Activated gamma-delta T cell treated with anti-CD3 and anti-CD28 coated beads, Interleukin-2, amount 50 U/mL, for 16 hours (primary cell): ENCODE data around the gene TLL1.

ENCODE experiments used
- DNase-seq: peaks from one replicate; pipeline ENCODE4 v3.0.0-alpha.2; 2020; ENCODE audit warnings: low read depth

TLL1 gene

GRCh38 chr4:165971933-165972332 is 98.9 kb downstream of the TLL1 start:
- DNase-seq, result no peak

- DNase-seq, result no peak
Measured at GRCh38 chr4:165972747-165973146, 99.7 kb downstream of the TLL1 start.

DNA sequence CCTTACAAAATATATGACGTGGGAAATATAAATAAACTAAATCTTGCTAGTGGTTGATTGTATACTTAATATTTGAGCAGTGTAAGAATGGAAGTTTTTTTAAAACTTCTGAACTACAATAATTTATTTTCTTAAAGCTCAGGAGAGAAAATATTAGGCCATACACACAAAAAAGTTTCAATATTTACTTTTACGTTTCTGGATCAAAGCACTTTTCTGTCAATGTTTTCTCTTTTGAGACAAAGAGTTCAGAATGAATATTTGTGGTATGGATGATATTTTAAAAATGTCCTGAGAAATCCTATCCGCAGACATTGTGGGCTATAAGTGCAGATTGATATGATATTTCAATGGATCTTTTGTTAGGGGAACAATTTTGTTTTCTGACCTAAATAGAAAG is 109.9 kb downstream of the TLL1 start:
- DNase-seq, result no peak

DNA sequence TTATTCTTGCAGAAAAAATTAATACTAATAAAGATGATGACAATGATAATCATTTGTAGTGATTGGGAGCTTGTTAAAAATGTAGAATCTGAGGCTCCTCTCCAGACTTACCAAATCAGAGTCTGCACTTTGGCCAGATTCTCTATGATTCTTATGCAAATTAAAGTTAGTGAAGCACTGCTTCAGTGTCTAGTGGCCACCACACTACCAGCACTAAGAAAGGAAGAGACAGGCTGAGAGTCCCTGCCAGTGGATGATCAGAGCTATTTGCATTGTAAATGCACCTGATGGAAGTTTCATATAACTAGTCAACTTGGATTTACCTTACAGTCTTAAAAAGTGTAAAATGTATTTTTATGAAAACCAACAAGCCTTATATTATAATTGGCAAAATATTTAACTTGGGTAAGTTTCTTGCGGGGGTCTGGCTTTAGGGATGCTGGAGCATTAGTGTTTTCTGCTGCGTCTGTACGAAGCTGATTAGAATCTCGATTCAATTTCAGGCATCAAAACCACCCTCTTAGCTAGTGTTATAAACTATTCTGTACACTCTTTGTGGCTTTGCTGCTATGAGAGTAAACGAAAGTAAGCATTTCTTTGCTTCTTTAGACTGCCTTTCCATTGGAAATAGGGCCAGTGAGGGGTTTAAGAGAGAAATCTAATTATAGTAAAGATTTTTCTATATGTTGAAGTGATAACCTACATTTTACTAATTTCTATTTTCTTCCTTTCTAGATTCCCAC is 114.1 kb downstream of the TLL1 start:
- DNase-seq, result no peak

DNA sequence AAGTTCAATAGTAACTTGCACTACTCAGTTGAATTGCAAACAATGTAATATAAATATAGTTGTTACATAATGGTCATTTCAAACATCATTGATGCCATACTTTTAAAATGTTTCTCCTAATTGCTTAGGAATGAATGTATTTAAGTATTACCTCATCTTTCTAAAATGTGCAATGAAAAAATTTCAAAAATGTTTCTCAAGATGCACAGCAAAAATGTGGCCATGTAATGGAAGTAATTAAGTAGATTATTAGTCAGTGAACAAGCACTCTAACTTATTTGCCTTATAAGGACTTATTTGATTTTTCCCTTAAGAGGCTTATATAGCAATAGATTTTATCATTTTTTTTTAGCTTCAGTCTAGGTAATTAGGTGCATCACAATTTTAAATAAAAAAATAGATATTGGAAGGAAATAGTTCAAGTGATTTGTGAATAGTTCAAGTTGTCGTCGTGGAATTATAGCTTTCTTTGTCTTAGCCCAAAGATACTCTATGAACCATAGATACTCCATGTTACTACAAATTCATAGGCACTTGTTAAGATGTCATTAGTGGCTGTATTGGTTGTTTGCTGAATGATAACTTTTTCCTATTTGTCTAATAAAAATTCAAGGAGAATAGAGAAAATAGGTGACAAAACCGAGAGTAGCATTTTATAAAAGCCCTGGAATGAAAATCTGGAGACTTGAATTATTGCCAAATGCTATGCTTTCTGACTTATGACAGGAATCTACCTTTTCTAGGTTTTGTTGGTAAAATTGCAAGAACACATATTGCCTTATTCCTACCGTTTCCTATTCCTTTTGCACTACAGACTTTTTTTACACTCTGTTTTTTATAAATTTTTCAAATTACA is 118.5 kb downstream of the TLL1 start:
- DNase-seq, result no peak

DNA sequence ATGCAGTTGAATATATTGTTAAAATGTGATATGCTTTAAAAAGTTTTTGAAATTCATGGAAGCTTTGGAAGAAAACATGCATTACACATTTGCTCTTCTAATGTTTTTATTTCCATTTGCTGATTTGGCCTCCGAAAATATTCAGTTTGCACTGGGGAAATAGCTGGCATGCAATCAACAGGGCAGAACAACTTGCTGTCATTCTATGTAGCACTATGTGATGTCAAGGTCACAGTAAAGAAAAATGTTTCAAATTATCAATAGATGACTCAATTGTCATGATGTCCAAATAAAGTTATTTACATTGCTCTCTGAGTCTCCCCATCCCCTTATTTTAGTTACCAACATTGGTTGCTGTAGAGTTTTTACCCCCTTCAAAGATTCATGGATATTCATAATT is 119.2 kb downstream of the TLL1 start:
- no peak for DNase-seq

GRCh38 chr4:165994701-165995100 is 121.7 kb downstream of the TLL1 start:
- no peak for DNase-seq

DNA sequence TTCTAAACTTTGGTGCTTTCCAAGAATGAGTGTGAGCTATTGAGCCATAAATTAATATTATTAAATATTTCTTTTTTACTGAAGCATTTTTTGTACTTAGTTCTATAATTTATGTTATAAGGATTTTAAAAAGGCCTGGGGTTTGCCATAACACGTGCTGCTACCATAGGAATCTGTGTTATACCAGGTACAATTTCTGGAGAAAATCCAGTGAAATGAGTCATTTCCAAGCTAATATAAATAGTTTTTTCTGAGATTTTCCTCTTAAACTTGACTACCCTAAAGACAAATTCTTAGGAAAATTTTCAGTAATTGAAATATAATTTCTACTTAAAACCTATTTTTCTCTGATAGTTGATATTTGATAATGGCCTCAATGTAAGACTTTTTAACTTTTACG is 130.8 kb downstream of the TLL1 start:
- no peak for DNase-seq

DNA sequence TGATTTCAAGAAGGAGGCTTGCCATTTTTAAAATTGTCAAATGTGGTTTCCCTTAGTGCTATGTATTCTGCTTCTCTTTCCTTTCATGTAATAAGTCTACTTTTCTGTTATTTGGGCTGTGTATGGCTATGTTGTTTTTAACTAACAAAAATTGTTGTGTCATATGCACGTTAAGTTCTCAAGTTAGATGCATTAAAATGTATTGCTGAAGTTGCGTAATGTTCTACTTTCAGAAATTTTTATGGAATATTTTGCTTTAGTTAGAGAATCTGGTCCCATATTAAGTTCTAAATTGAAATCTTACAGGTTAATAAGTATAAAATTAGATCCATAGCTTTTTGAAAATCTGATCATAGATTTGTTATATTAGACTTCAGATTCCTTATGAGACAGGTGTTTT is 133.2 kb downstream of the TLL1 start:
- DNase-seq, result no peak

- DNase-seq, result no peak
Measured at GRCh38 chr4:166008510-166008909, 135.5 kb downstream of the TLL1 start.

- DNase-seq, result no peak
Measured at GRCh38 chr4:166012129-166013030, 139.3 kb downstream of the TLL1 start.

DNA sequence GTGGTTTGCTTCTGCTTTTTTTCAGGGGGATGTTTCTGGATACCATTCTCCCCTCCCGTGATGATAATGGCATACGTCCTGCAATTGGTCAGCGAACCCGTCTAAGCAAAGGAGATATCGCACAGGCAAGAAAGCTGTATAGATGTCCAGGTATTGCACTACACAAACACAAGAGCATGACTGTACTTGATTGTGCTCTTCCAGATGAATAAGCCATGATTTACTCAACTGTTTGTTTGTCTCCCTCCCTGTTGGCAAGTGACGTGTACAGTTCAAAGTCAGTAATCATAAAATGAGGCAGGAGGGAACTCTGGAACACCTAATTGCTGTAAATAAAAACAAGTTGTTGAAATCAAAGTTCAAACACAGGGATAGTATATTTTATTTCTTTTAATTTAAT is 141.4 kb downstream of the TLL1 start:
- DNase-seq, result no peak

- no peak for DNase-seq
Measured at GRCh38 chr4:166017804-166018203, 144.8 kb downstream of the TLL1 start.

DNA sequence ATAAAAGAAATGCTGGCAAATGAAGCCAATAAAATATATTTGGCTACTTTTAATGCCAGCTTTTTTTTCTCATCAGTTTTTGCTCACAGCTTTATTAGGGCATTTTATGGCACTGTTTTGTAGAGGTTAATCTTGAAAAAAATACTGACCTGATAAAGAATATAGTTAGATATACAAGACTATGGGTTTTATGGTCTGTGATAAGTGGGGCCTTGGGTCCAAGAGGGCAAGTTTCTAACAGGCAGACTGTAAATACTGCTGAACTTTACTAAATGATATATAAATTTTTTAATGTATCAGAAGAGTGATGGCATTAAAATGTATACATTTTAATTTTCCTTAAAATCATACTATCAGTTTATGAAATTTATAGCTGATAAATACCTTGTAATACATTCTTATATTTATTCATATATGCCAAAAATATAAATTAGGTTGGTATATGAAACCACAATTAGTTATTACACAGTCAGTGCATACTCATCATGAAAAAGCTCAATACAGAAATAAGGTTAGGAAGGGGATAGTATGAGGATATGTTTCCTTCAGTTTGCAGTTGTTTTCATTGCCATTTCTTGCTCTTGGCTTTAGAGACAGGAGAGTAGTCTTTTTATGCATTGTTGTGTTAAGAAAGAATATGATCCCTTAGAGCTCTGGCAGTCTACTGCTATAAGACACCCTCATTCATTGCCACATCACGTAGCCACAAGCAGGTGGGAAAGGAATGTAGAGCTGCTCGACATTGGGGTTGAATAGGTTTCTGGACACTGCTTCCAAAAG is 146.6 kb downstream of the TLL1 start:
- no peak for DNase-seq

DNA sequence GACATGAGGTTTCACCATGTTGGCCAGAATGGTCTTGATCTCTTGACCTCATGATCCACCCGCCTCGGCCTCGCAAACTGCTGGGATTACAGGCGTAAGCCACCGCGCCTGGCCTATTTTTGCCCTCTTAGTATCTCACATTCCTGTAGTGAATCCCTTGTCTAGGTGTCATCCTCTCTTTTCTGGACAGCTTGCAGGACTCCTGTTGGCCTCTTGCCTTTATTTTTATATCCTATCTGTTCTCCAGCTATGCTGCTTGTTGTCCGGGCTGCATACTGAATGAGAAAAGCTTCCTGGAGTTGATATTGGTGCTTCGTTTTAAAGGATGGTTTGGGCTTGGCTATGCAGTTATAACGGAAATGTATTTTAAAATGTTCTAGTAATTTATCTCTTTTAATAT is 148.6 kb downstream of the TLL1 start:
- no peak for DNase-seq

DNA sequence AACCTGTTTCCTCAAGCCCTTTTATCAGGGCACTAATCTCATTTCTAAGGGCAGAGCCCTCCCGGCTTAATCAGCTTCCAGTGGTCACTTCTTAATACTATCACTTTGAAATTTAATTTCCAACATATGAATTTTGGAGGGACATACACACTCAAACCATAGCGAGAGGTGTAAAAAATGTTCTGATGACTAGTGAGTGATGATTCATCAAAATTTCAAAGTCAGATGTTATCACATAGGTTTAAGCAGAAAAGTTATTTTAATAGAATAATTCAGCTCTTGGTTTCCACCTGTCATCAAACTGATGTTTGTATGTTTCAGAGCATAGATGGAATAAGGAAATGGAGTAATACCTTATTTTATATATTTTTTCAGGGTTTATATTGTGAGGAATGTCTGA is 161.9 kb downstream of the TLL1 start:
- DNase-seq, result no peak

GRCh38 chr4:166039822-166040221 is 166.8 kb downstream of the TLL1 start:
- no peak for DNase-seq

- DNase-seq, result no peak
Measured at GRCh38 chr4:166042510-166043055, 169.5 kb downstream of the TLL1 start.

DNA sequence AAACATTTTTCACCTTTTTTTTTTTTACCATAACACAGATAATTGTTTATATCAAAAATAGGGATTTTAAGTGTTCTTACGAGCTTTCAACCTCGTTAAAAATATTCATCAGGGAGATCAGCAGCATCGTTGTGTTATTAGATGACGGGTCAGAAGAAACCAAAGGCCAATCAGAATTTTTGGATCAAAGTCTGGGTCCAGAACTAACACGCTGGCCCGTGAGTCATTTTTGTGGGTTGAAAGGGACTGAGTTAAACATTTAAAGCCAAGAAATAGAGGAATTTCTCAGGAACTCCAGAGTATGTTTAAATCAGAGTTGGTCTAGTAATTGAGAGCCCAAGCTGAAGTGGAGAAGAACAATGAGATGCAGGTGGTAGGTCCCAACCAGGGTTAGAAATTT is 170.8 kb downstream of the TLL1 start:
- DNase-seq, result no peak

GRCh38 chr4:166044871-166045270 is 171.8 kb downstream of the TLL1 start:
- no peak for DNase-seq

- no peak for DNase-seq
Measured at GRCh38 chr4:166045457-166045856, 172.4 kb downstream of the TLL1 start.
